NK-92 (cell line): ENCODE results near the gene LINC00305.

ENCODE experiments used
- DNase-seq: peaks from one replicate; lab custom pipeline; 2025; ENCODE audit not compliant: unreplicated experiment; lab: John Stamatoyannopoulos, UW

The LINC00305 gene

DNA sequence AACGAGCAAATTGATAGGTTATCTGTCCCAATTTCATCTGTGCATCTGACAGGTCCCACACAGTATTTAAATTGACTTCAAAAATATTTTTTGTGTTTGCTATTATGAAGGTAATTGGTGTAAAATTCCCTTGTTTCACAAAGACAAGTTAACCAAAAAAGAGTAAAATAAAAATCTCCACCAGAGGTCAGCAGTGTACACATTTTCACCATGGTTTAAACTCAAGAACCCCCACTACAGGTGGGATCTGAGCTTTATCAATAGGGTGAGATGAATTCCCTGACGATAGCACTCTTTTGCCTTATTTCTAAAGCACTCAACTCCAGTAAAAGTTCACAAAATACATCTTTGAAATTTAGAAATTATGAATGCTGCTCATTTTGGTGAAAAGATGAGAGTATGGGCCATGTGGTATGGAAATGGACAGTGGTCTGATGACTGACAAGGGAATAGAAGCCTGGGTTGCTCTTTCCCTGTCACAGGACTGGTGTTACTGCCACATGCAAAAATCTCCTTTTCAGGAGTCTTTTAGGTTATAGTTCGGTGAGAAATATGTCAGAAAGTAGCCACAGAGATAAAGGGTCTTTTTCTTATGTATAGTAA lies 111.0 kb downstream of the LINC00305 start:
- no peak for DNase-seq

DNA sequence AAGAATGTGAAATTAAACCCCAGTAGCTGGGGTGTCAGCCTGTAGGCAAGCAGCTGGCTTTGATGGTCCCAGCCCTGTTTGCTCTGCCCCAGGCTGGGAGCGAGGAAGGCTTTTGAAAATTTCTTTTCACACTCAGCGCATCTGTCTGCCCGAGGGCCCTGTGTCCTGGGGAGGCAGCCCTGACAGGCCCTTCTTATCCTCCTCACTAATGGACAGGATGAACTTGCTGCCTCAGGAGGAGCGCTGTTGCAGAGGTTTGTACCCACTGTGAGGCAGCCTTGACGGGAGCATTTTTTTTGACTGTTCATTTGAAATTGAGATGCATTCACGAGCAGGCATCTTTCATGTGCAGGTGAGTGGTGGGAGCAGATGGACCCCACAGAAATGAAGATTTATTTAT lies 116.6 kb downstream of the LINC00305 start:
- no peak for DNase-seq

DNA sequence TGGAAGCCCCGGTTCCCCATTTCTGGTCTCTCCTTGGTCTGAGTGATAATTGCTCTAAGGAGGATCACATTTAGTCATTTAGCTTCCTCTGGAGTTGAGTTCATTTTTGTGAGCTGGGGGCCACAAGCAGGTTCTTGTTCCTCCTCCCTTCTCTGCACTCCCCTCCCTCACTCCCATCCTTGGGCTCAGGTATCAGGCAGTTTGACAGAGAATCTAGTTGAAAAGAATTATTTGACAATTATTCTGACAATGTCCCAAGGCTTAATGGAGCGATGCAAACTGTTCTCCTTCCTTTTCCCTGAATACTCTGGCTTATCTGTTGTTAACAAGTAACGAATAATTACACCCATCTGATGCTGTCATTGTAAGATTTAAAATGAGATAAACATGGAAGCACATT lies 117.5 kb downstream of the LINC00305 start:
- DNase-seq = no peak
